ENCODE measurements around the gene DNASE1L2. TPM values are rescaled to one million over a fixed set of nuclear protein-coding genes. Genes with fewer than 3 reads are reported as not detected.
"Not testable (repeated sequence)": the region's sequence is repeated elsewhere in the genome, so short reads cannot be mapped to it uniquely, and the experiment has no call there.

Gene DNASE1L2
- total RNA-seq, 1 donor from 2014 or later = 17.3 TPM

DNA sequence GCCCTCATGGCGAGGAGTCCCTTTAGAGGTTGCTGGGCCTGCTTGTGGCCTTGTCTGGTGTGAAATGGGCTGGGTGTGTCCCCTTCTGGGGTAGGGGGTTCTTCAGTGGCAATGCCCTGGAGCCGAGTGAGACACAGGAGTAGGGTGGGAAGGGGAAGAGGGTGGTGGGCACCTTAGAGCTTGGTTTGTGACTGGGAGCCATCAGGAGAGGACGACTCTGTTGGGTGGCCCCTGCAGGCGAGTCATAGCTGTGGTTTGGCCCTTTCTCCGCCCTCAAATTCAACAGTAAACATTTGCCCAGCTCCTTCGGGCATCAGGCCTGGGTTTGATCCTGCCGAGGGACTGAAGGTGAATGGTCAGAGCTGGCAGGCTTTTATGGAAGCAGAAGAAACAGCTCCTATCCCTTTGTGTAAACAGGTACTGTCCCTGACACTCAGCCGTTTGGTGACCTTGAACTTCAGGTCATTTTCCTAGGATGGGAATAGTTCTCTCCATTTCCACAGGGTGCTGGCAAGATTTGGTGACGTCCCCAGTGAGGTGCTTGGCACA lies 9.9 kb upstream of the DNASE1L2 start:
- DNase-seq = no peak

DNA sequence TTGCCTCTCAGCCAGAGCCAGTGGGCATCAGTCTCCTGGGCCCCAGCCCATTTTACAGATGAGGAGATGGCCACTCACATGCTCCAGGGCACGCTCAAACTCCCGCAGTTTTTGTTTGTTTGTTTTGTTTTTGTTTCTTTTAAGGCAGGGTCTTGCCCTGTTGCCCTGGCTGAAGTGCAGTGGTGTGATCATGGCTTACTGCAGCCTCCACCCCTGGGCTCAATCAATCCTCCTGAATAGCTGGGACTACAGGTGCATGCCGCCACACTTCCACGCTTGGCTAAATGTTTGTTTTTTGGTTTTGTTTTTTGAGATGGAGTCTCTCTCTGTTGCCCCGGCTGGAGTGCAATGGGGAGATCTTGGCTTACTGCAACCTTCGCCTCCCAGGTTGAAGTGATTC lies 9.3 kb upstream of the DNASE1L2 start:
- DNase-seq = no peak

DNA sequence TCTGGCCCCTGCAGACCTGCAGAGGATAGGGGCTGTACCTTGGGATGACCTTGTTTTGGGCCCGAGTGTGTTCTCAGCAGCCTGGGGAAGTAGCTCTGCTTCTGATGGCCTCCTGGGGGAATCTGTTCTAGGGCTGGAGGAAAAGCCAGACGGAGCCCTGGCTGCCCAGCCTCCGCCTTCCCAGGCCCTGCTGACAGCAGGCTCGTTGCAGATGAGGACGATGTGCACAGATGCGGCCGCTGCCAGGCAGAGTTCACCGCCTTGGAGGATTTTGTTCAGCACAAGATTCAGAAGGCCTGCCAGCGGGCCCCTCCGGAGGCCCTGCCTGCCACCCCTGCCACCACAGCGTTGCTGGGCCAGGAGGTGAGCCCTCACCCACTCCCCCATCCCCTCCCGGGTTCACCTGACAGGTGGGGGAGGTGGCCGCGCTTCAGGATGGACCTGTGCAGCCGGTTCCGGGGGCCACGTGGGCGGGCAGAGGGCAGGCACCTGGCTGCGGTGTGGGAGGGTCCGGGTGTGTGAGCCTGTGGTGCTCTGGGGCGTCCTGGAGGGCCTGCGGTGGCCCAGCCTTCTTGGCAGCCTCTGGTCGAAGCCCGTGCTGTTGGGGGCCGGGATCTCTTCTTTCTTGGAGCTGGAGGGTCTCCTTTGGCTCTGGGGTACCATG lies 8.0 kb upstream of the DNASE1L2 start:
- no peak for DNase-seq

DNA sequence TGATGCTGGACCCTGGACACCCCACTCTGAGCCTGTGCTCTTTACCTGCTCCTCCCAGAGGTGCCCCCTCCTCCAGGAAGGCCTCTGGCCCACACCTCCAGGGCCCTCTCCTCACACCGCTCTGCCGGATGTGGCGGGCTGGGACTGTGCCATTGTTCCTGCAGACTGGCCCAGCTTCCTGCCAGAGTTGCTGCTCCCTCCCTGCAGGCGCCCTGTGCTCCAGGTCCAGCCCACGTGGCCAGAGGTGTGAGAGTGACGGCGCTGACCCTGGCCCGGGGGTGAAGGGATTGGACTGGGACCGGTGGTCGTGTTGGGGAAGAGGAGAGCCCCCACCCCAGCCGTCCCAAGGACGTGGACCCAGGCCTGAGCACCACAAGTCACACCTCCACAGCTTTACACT lies 7.2 kb upstream of the DNASE1L2 start:
- no peak for DNase-seq

DNA sequence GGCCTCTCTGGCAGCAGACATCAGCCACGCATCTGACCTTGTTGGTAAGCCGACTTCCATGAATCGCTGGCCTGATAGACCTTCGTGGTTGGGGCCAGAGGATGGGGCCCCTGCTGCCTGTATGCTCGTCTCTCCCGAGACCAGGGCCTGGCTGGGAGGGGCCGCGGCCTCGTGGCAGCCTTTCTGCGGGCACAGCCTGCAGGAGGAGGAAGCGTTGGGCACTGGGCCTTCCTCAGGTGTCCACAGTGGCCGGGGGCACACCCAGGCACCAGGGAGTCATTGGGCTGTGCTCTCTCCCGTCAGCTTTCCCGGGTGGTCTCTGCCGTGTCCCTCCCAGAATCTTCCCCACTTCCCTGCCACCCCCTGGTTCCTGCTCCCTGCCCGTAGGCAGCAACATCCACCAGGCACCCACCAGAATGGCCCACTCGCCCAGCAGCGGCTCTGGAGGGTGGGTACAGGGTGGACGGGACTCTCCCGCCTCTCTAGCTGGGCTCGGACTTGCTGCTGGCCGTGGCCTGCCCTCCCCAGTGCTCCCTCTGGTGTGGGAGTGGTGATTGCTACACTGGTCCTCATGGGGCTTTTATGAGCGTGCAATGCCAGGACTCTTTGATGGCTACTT lies 6.5 kb upstream of the DNASE1L2 start:
- DNase-seq = no peak

DNA sequence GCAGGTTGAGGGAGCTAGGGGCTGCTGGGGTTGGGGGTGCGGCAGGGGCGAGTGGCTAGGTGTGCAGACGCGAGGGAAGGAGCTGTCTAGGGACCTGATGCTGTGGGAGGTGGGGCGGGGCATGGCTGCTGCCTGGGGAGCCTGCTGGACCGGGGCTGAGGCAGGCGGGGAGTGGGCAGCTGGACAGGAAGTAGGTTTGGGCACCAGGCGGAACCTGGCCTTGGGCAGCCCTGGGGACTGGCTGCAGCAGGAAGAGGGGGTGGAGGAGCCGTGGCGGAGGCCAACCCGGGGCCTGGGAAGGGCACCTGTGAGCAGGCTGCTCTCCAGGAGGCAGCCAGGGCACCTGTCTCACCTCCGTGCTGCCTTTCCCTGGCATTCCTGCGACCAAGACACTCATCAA lies 5.9 kb upstream of the DNASE1L2 start:
- no peak for DNase-seq

DNA sequence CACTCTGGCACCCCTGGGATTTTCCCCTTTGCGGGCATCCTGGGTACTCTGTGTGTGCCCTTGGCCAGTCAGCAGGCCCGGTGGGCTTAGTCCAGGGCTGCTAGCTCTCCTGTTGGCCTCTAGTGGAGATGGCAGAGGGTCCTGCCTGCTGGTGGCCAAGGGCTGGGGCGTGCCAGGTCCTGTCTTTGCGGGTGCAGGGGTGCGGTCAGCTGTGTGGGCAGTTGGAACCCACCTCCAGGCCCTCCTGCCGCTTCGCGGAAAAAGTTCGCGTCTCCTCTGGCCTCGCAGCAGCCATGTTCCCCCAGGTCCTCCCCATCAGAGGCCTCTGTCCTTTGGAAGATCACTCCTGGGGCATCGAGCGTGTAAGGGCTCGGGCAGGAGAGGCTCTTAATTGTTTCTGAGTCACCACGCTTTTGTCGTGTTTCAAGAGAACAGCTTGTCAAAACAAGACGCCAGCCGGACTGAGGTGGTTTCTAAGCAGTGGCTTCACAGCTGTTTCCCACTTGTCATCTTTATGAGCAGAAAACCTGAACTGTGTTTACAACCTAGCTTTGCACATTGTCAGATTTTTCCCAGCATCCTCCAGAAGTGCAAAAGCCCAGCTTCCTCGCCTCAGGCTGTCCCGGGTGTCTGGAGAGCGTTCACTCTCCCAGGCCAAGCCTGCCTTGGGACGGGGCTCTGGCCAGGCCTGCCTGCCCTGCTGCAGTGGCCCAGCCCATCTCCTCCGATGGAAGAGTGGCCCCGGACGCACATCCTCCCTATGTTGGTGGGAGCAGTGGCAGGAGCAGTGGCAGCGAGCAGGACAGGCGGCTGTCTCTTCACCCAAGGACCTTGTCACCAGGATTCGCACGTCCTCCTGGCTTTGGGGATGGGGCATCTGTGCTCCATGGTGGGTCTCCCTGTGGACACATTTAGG lies 5.0 kb upstream of the DNASE1L2 start:
- no peak for DNase-seq

DNA sequence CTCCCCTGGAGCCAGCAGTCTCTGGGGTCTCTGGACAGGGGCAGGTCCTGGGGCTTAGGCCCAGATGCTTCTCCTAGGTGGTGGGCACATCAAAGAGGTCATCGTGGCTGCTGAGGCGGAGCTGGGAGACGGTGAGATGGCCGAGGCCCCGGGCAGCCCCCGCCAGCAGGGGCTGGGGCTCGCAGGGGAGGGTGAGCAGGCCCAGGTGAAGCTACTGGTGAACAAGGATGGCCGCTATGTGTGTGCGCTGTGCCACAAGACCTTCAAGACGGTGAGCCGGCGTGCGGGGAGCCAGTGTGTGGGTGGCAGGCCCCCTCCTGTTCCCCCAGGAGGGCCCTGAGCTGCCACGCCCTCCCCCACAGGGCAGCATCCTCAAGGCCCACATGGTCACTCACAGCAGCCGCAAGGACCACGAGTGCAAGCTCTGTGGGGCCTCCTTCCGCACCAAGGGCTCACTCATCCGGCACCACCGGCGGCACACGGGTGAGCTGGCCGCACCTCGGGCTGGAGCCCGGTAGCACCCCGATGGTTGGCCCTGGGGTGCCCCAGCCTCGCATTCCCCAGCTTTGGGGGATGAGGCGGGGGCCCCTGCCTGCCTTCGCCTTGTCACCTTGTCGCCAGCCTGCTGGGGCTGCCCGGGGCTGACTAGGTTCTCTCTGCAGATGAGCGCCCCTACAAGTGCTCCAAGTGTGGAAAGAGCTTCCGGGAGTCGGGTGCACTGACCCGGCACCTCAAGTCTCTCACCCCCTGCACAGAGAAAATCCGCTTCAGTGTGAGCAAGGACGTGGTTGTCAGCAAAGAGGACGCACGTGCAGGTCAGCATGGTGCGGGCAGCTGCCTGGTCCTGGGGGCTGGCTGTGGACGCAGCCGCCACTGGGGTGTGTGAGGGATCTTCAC lies 3.9 kb upstream of the DNASE1L2 start:
- DNase-seq = no peak

DNA sequence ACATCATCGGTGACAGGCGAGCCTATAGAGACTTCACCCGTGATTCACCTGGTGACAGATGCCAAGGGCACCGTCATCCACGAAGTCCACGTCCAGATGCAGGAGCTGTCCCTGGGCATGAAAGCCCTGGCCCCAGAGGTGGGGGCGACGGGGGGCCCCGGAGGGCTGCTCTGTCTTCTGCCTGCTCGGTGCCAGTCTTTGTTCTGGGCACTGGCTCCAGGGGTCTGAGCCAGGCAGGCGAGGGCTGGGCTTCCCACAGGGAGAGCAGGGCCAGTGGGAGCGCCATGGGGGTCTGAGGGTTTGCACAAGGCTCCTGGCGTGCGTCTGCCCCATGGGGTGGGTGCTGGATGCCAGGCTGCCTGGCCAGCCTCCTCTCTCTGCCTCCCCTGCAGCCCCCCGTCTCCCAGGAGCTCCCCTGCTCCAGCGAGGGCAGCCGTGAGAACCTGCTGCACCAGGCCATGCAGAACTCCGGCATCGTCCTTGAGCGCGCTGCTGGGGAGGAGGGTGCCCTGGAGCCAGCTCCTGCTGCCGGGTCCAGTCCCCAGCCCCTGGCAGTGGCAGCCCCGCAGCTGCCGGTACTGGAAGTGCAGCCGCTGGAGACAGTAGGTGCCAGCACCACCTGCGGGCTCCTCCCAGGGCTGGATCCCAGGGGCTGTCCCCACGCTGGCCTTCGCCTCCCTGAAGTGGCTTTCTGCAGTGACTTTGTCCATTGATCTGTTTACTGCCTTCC lies 3.0 kb upstream of the DNASE1L2 start:
- no peak for DNase-seq

DNA sequence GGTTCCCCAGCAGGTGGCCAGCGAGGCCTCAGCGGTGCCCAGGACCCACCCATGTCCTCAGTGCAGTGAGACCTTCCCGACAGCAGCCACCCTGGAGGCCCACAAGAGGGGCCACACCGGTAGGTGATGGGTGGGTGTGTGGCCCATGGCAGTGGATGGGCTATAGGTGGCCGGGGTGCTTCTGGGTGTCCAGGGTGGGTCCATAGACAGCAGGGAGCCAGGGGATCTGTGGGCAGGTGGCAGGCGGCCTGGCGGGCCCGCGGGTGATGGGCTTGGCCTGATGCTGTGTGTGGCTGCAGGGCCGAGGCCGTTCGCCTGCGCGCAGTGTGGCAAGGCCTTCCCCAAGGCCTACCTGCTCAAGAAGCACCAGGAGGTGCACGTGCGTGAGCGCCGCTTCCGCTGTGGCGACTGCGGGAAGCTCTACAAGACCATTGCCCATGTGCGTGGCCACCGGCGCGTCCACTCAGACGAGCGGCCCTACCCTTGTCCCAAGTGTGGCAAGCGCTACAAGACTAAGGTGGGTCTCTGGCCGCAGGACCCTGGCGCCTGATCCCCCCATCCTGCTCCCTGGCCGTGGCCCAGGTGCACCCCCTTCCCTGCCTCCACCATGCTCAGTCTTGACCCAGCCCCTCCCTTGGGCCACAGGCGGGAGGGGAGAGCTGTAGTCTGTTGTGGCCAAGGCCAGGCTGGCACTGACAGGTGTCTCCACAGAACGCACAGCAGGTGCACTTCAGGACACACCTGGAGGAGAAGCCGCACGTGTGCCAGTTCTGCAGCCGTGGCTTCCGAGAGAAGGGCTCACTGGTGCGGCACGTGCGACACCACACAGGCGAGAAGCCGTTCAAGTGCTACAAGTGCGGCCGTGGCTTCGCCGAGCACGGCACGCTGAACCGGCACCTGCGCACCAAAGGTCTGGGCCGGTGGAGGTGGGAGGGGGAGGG lies 2.1 kb upstream of the DNASE1L2 start:
- DNase-seq = no peak

DNA sequence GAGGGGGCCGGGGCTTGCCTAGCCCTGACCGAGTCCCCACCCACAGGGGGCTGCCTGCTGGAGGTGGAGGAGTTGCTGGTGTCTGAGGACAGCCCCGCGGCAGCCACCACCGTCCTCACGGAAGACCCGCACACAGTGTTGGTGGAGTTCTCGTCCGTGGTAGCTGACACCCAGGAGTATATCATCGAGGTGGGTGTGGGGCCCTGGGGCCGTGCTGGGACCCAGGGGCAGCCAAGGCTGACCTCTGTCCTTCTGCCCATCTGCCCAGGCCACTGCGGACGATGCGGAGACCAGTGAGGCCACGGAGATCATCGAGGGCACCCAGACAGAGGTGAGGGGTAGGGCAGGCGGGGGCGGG lies 1.5 kb upstream of the DNASE1L2 start:
- DNase-seq = no peak

DNA sequence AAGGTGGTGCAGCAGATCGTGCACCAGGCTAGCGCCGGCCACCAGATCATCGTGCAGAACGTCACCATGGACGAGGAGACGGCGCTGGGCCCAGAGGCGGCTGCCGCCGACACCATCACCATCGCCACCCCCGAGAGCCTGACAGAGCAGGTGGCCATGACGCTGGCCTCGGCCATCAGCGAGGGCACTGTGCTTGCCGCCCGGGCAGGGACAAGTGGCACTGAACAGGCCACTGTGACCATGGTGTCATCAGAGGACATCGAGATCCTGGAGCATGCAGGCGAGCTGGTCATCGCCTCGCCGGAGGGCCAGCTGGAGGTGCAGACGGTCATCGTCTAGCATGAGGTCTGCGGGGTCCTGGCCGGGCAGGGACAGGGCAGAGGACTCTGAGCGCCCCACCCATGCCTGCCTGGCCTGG lies 1.0 kb upstream of the DNASE1L2 start:
- DNase-seq = no peak

DNA sequence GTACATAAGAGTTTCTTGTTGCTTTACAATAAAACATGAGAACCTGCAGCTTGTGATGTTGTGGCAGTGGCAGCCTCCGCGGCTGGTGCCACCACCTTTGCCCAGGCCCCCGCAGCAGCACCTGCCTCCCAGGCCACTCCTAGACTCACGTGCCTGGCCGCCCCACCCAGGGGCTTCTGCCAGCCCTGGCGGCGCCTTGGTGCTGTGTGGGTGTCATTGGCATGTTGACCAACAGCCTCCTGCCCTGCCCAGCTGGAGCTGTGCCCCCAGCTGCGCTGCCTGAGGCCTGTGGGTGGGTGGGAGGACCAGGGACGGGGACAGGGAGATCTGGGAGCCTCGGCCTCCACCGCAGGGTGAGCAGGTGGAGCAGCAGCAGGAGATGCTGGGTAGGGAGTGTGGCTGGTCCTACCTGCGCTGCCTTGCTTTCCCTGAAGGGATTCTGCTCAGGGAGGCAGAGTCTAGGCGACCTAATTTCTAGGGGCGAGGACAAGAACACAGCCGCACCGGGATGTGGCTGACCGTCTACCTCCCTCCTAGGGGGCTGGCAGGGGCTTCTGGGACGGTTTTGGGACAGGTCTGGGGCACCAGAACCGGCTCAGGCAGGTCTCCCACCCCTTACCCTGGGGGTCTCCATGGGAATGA lies 428 bp upstream of the DNASE1L2 start:
- DNase-seq = no peak

DNA sequence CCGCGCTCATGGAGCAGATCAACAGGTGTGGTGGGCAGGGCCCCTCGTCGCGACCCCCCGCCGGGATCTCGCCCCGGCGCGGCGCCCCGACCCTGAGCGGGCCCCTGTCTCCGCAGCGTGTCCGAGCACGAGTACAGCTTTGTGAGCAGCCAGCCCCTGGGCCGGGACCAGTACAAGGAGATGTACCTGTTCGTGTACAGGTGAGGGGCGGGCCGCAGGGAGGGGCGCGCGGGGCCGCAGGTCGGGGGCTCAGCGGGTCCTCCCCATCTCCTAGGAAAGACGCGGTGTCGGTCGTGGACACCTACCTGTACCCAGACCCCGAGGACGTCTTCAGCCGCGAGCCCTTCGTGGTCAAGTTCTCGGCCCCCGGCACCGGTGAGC lies 848 bp downstream of the DNASE1L2 start:
- no peak for DNase-seq

DNA sequence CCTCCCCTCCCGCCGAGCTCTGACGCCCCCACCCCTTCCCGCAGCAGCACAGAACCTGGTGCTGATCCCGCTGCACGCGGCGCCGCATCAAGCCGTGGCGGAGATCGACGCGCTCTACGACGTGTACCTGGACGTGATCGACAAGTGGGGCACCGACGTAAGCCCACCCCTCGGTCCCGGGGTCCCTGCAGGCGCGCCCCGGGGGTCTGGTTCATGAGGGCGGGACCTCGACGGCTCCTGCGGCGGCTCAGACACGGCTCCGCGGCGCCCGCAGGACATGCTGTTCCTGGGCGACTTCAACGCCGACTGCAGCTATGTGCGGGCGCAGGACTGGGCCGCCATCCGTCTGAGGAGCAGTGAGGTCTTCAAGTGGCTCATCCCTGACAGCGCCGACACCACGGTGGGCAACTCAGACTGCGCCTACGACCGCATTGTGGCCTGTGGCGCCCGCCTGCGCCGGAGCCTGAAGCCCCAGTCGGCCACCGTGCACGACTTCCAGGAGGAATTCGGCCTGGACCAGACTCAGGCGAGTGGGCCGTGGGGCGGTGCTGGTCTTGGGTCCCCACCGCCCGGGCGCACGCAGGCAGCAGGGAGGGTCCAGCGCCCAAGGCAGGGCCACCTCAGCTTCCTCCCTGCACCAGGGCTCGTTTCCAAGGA lies 1.4 kb downstream of the DNASE1L2 start:
- no peak for DNase-seq

DNA sequence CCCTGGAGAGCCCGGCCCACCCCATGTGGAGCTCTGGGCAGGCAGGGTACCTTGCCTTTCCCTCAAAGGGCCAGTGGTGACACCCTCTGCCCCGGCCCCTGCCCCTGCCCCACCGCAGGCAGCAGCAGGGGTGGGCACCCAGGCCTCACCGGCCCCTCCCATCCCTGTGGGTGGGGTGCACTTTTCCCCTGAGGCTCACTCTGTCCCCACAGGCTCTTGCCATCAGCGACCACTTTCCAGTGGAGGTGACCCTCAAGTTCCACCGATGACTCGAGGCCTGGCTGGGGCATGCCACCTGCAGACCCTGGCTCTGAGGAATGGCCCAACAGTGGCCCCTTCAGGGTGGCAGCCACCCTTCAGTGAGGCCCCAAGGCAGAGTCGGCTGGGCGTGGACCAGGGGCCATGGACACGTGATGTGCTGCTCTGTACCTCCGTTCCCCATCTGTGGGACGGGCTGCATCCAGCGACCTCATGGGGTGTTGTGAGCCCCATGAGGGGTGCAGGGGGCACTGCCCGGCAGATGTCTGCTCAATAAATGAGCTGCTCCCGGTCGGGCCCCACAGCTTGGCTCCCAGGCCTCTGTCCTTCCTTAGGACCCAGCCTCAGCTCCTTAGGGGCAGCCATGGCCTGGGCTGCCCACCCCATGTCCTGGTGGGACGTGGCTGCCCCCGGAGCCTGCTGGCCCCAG lies 2.0 kb downstream of the DNASE1L2 start:
- DNase-seq = no peak

DNA sequence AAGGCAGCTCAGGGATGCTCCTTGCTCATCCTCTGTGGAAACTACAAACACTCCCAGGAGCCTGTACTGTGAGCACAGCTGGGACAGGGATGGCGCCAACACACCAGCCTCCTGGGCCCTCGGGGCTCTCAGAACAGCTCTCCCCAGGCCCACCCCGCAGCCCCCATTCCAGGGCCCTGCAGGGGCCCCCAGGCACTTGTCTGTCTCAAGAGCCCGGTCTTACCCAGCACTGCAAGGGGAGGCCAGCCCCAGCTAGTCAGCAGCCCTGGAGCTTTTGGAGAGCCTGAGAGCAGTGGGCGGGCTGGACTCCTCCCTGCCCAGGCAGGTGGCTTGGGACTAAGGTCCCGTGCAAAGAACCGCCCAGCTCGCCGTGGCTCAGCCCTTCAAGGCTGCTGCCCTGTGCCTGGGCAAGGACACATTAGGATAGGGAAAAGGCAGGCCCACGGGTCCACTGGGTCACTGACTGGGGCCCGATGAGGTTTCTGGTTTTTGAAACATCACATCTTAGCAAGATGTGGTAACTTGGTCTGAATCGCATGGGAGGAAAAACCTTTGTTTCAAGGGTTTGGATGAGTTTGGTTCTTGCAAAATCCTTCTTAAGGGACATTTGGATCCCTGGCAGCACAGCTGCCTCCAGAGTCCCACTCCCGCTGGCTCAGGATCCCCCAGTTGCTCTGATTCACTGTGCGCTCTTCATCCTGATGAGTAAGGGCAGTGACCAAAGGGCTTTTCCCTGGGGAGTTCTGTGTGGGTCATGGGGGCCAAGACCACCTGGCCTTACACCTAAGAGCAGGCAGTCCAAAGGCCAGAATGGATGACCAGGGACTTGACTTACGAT lies 2.8 kb downstream of the DNASE1L2 start:
- no peak for DNase-seq

DNA sequence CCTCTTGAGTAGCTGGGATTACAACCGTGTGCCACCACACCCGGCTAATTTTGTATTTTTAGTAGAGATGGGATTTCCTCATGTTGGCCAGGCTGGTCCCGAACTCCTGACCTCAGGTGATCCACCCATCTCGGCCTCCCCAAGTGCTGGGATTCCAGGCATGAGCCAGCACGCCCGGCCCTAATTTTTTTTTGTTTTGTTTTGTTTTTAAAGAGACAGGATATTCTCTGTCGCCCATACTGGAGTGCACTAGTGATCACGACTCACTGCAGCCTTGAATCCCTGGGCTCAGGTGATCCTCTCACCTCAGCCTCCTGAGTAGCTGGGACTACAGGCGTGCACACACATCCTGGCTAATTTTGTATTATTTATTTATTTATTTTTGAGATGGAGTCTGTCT lies 4.1 kb downstream of the DNASE1L2 start:
- not testable (repeated sequence) for DNase-seq
